ENCODE data around the gene NOTCH1. TPM values are rescaled to one million over a fixed set of nuclear protein-coding genes. Genes with fewer than 3 reads are reported as not detected.
A peak's percentile ranks its signal among the peaks of the same experiment; 100 is the strongest.
"Not testable (repeated sequence)": the region's sequence is repeated elsewhere in the genome, so short reads cannot be mapped to it uniquely, and the experiment has no call there.

Gene NOTCH1
- total RNA-seq, 2 experiments from 2014 or later: 45.7 to 47.6 TPM

DNA sequence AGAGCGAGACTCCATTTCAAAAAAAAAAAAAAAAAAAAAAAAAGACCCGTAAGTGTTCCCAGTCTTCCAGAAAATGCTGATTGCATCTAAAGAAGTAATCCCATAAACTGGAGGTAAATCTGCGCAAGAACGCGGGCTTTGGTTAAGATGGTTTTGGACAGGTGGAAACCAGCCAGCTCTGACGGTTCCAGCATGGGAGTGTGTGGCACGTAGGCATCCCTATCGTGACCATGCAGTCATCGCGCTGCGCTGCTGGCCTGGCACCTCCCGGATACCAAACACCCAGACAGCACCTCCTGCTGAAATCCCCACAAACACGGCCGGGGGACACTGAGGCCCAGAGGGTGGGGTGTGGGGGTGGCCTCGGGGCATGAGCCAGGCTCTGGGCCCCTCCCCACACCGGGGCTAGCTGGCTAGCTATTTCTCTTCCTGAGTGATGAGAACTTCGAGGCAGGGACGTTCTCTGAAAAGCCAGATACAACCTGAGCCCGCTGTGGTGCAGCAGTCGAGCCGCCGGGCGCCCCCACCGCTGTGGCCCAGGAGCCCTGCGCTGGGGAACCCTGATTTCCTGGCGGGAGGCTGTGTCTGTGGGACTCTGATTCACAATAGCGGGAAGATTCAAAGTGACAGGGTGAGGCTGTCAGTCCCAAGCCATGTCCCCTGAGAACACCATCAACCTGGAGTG lies 32.2 kb upstream of the NOTCH1 start:
- peaks cover 5% of the 10 kb centered on the region for H3K4me1 Mint-ChIP-seq (ENCODE audit: low read depth)
- TF ChIP-seq, protein P1, sequence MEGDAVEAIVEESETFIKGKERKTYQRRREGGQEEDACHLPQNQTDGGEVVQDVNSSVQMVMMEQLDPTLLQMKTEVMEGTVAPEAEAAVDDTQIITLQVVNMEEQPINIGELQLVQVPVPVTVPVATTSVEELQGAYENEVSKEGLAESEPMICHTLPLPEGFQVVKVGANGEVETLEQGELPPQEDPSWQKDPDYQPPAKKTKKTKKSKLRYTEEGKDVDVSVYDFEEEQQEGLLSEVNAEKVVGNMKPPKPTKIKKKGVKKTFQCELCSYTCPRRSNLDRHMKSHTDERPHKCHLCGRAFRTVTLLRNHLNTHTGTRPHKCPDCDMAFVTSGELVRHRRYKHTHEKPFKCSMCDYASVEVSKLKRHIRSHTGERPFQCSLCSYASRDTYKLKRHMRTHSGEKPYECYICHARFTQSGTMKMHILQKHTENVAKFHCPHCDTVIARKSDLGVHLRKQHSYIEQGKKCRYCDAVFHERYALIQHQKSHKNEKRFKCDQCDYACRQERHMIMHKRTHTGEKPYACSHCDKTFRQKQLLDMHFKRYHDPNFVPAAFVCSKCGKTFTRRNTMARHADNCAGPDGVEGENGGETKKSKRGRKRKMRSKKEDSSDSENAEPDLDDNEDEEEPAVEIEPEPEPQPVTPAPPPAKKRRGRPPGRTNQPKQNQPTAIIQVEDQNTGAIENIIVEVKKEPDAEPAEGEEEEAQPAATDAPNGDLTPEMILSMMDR (IDR thresholded peaks at IDR 0.05): no peak
- intact Hi-C loops (cut with micrococcal nuclease): no loop called here
- DNase-seq (peak; percentile 24), ATAC-seq (no peak)
- H3K9me3 Mint-ChIP-seq: no peaks in the 10 kb centered on the region
- H3K36me3 Mint-ChIP-seq (ENCODE audit: low read depth): no peaks in the 10 kb centered on the region
- ChIA-PET CTCF (no interaction called here), POLR2A (interaction anchor here (1.0 kb wide), 1 partner anchor 45 kb away, joined by 3 read pairs; no protein-coding TSS in a partner anchor)
- no peak overlapping the region for H3K4me3 Mint-ChIP-seq
- H3K27me3 Mint-ChIP-seq: no peaks in the 10 kb centered on the region
- H3K27ac Mint-ChIP-seq: no peak overlapping the region

DNA sequence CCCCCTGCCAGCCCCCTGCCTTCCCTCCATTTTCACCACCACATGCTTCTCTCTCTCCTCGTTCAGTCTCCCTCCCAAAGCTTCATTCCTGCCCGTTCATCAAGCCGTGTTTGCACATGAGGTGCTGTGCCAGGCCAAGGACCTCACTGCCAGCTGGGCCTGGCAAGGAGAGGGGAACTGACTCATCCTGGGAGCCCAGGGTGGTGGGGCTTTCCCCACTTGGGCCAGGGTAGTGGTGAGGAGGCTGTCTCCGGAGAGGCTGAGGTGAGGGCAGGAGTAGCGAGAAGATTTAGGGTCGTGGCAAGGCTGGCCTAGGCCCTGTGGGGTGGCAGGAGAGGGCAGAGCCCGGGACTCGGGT lies 30.4 kb upstream of the NOTCH1 start:
- TF ChIP-seq, protein P1 (IDR thresholded peaks at IDR 0.05): no peak
- H3K36me3 Mint-ChIP-seq (ENCODE audit: low read depth): no peaks in the 10 kb centered on the region
- no peak overlapping the region for H3K27ac Mint-ChIP-seq
- intact Hi-C loops (cut with micrococcal nuclease): no loop called here
- ATAC-seq (peak; percentile 42), DNase-seq (peak; percentile 19)
- H3K4me1 Mint-ChIP-seq (ENCODE audit: low read depth): peaks cover 5% of the 10 kb centered on the region
- no peaks in the 10 kb centered on the region for H3K9me3 Mint-ChIP-seq
- CTCF ChIA-PET: no interaction called here
- no peak overlapping the region for H3K4me3 Mint-ChIP-seq
- POLR2A ChIA-PET: no interaction called here
- no peaks in the 10 kb centered on the region for H3K27me3 Mint-ChIP-seq

DNA sequence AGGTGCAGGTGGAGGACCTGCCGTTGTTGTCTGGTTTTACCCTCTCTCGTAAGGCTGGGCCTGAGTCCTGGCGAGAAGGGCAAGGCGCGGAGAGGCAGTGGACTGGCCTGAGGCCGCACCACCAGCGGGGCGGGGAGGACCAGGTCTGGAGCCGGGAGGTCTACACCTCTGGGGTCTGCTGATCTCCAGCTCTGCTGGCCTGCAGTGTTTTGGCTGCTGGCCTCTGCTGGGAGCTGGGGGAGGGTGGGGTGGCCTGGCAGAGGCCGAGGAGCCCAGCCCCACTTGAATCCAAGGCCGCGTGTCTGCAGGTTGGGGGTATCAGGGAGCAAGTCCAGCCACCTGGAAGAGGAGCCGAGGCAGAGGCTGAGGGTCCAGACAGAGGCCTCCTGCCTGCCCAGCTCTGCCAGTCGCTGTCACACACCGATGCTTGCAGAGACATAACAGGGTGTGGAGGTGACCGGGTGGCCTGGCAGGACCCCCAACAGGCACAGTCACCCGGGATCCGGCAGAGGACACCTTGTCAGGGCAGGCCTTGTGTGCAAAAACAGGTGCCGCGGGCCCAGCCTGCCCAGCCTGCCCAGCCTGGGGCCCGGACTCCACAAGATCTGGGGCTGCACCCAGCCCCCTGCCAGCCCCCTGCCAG lies 29.9 kb upstream of the NOTCH1 start:
- H3K27ac Mint-ChIP-seq: no peak overlapping the region
- no peak for DNase-seq
- ATAC-seq: no peak
- POLR2A ChIA-PET: no interaction called here
- peaks cover 5% of the 10 kb centered on the region for H3K4me1 Mint-ChIP-seq (ENCODE audit: low read depth)
- H3K27me3 Mint-ChIP-seq: no peaks in the 10 kb centered on the region
- no peaks in the 10 kb centered on the region for H3K36me3 Mint-ChIP-seq (ENCODE audit: low read depth)
- H3K4me3 Mint-ChIP-seq: no peak overlapping the region
- CTCF ChIA-PET: no interaction called here
- no peaks in the 10 kb centered on the region for H3K9me3 Mint-ChIP-seq
- TF ChIP-seq, protein P1 (IDR thresholded peaks at IDR 0.05): no peak
- intact Hi-C loops (cut with micrococcal nuclease): no loop called here

DNA sequence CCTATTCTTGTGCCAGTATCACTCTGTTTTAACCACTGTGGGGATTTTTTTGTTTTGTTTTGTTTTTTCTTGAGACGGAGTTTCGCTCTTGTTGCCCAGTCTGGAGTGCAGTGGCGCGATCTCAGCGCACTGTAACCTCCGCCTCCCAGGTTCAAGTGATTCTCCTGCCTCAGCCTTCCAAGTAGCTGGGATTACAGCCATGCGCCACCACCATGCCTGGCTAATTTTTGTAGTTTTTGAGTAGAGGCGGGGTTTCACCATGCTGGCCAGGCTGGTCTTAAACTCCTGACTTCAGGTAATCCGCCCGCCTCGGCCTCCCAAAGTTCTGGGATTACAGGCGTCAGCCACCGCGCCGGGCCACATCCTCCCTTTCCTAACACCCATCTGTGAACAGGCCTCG lies 28.8 kb upstream of the NOTCH1 start:
- POLR2A ChIA-PET; H3K27me3 Mint-ChIP-seq; H3K36me3 Mint-ChIP-seq (ENCODE audit: low read depth); H3K4me3 Mint-ChIP-seq; intact Hi-C loops (cut with micrococcal nuclease); DNase-seq; ATAC-seq; H3K4me1 Mint-ChIP-seq (ENCODE audit: low read depth); H3K9me3 Mint-ChIP-seq; H3K27ac Mint-ChIP-seq: not testable (repeated sequence)
- CTCF ChIA-PET: interaction anchor here (1.0 kb wide), 1 partner anchor 97 kb away, joined by 3 read pairs; no protein-coding TSS in a partner anchor

DNA sequence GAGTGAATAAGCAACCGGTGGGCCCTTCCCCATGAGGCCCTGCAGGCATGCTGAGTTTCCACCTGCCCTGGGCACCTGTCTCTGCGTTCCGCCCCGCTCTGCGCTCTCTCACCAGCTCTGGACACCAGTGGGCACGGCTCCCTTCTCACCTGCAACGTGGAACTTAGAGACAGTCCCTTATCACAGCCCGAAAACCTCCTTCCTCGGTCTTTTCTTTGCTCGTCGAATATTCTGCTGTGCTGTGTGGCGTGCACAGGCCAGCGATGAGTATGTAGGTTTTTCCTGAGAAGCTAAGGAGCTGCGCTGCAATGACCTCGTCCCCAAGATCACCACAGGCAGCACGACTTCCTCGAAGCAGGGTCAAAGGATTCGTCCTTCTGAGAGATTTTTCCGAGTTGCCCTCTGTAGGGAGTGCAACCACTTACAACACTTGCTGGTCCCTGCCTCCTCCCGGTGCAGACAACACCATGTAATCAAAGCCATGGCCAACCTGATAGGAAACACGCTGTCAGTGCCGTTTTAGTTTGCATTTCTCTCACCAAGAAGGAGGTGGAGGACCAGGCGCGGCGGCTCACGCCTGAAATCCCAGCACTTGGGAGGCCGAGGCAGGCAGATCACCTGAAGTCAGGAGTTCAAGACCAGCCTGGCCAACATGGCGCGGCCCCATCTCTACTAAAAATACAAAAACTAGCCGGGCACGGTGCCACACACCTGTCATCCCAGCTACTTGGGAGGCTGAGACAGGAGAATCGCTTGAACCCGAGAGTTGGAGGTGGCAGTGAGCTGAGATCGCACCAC lies 27.2 kb upstream of the NOTCH1 start:
- no peak for DNase-seq
- Mint-ChIP-seq H3K9me3 (no peaks in the 10 kb centered on the region), H3K27ac (no peak overlapping the region), H3K36me3 (ENCODE audit: low read depth) (no peaks in the 10 kb centered on the region), H3K4me3 (no peak overlapping the region), H3K4me1 (ENCODE audit: low read depth) (no peaks in the 10 kb centered on the region), H3K27me3 (no peaks in the 10 kb centered on the region)
- ChIA-PET CTCF (no interaction called here), POLR2A (interaction anchor here (1.0 kb wide), 1 partner anchor 40 kb away, joined by 3 read pairs; no protein-coding TSS in a partner anchor)
- ATAC-seq: no peak
- TF ChIP-seq, protein P1 (IDR thresholded peaks at IDR 0.05): no peak
- intact Hi-C loops (cut with micrococcal nuclease): no loop called here

All from activated CD8-positive, alpha-beta T cell treated with anti-CD3 and anti-CD28 coated beads for 36 hours (primary cell).